H54 (cell line): ENCODE measurements around the gene ANAPC15.
"Not testable (repeated sequence)": the region's sequence is repeated elsewhere in the genome, so short reads cannot be mapped to it uniquely, and the experiment has no call there.

Experiments
- DNase-seq: peaks from one replicate; pipeline ENCODE4 v3.0.0; 2011; ENCODE audit warnings: low spot score, mixed read lengths; ENCODE audit not compliant: insufficient read length
- FAIRE-seq: peaks from 3 replicates; lab custom pipeline; 2011; peaks lifted over from hg19 to GRCh38; lab: Jason Lieb, UNC
- POLR2A ChIP-seq: IDR thresholded peaks from 2 replicates; pipeline ENCODE4 v1.6.1; 2011; ENCODE audit warnings: low read depth, mild to moderate bottlenecking, low read length

ANAPC15 gene

DNA sequence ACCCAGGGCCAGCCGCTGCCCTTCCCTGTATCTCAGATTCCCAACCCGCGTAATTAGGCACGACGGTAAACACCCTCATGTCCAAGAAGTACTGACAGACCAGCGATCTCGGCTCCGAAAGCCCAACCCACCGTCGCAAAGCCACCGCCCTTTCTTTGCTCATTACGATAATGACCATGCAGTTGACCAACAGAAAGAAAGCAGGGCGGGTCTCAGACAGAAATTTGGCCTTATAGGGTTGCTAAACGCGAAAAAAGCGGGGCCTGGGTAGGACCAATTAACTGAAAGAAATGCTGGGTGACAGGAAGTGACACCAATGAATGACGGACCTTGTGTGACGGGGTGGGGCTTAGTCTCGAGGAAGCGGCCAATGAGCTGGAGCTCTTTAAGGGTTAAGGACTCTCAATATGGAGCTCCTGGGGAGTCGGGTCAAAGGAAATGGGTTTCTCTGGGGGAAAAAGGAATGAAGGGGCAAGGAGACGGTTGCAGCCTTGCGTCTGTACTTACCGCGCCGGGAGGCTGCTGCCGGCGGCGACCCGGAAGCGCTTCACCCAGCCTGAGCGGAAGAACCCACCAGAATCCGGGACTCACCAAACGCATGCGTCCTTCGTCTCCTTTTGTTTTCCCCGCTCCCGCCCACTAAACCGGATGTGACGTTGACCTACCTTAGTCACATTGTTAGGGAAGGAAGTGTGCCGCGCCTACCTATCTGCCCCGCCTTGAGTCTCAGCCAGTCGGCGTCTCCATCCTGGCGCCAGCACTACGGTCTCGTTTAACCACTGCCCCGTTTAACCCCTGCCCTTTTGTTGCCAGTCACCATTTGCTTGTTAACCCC is at the start of gene ANAPC15:
TSS of gene ANAPC15 (minus strand) at position 553 of the 835 bp plus-strand sequence. CDS start 1,419 bp downstream, outside the sequence.
- peak; percentile 93 for TF ChIP-seq POLR2A
- FAIRE-seq (peak; percentile 81), DNase-seq (peak; percentile 69)

DNA sequence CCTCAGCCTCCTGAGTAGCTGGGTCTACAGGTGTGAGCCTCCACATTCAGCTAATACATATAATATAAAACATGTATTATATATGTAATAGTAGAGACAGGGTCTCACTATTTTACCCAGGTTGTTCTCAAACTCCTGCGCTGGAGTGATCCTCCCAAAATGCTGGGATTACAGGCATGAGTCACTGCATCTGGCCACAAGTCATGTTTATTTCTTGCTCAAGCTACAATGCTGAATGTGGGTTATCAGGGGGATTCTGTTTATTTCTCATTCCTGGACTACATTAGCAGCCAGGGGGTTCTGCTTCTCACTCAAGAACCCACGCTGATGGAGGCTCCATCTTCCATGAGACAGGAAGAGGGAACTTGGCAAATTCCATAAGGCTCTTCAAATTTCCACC is 47.8 kb upstream of the ANAPC15 start:
- no peak for TF ChIP-seq POLR2A
- FAIRE-seq (no peak), DNase-seq (no peak)

DNA sequence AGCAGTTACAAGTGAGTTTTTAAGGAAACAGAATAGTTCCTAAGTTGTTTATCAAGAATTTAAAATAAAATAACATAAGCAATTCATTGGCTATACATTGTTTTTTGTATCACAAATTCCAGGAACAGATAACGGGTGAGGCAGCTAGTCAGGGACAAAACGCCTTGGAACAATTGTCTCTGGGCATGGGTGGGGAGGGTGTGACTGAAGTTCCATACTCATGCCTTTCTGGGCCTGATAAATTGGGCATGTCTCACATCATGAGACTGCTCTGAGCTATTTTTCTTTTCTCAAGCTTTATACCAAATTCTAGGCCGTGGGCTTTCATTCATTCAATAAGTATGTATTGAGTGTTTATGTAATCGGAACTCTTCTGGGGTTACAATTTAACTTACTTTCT is 44.6 kb upstream of the ANAPC15 start:
- FAIRE-seq (no peak), DNase-seq (no peak)
- TF ChIP-seq POLR2A, result no peak

DNA sequence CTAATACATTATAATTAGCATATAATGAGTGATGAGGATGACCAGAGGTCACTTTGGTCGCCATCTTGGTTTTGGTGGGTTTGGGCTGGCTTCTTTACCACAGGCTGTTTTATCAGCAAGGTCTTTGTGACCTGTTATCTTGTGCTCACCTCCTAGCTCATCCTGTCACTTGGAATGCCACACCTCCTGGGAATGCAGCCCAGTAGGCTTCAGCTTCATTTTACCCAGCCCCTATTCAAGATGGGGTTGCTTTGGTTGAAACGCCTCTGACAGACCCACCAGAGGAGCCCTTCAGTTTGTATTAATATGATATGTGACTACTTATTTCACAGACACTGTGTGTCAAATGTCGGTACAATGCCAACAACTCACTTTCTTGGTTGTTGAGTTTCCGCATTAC is 43.3 kb upstream of the ANAPC15 start:
- FAIRE-seq (no peak), DNase-seq (no peak)
- TF ChIP-seq POLR2A, result no peak

DNA sequence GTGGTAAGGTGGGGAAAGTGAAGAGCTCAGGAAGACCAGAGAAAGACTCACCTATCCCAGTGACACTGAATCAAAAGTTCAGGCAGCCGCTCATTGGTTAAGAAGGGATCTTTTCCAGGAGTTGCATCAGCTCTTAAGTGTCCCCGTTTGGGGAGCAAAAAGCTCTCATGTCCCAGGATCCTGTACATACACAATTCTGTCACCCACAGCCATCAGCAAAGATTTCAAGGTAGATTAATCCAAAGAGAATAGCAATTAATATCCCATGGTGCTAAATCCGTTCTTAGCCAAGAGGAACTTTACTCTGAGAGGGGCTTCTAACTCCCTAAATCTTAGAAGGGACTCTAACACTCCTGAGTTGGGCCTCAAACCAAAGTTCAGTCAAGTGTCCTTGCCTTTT is 42.3 kb upstream of the ANAPC15 start:
- FAIRE-seq (no peak), DNase-seq (no peak)
- no peak for TF ChIP-seq POLR2A

DNA sequence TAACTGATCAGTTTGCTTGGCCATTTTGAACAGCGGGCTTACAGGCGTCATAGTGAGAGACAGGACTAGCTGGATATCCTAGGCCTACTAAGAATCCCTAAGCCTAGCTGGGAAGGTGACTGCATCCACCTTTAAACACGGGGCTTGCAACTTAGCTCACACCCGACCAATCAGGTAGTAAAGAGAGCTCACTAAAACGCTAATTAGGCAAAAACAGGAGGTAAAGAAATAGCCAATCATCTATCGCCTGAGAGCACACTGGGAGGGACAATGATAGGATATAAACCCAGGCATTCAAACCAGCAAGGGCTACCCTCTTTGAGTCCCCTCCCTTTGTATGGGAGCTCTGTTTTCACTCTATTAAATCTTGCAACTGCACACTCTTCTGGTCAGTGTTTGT is 41.4 kb upstream of the ANAPC15 start:
- not testable (repeated sequence) for FAIRE-seq, DNase-seq

DNA sequence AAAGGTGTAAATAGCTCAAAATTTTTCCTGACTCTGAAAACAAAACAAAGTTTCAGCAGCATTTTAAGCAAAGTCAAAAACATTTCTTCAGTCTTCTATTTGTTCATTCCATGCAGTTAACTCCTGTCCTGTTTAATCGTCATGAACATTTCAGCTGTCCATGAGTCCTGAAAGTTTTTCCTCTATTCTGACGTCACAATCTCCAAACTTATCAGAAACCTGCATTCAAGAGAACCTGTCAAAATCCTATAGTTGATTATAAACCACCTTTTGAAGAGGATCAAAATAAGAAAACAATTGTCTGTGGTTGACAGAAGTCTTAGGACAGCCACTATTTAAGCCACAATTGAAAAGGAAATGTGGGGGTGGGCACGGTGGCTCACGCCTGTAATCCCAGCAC is 38.4 kb upstream of the ANAPC15 start:
- DNase-seq, result no peak
- no peak for FAIRE-seq
- no peak for TF ChIP-seq POLR2A

DNA sequence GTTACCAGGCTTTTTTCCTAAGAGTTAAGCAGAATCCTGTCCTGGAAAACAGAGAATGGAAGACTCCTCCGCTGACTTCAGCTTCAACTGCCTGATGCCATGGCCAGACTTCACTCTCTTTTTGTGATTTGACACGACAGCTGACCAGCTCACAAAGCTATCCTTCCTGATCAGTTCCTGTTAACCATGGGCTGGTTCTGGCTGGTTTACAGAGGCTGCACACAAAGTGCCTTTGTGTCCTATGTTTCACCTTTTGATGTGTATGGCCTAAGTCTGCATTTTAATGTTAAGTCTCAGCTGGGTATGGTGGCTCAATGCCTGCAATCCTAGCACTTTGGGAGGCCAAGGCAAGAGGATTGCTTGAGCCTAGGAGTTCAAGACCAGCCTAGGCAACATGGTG is 34.1 kb upstream of the ANAPC15 start:
- FAIRE-seq, result no peak
- no peak for TF ChIP-seq POLR2A
- no peak for DNase-seq

DNA sequence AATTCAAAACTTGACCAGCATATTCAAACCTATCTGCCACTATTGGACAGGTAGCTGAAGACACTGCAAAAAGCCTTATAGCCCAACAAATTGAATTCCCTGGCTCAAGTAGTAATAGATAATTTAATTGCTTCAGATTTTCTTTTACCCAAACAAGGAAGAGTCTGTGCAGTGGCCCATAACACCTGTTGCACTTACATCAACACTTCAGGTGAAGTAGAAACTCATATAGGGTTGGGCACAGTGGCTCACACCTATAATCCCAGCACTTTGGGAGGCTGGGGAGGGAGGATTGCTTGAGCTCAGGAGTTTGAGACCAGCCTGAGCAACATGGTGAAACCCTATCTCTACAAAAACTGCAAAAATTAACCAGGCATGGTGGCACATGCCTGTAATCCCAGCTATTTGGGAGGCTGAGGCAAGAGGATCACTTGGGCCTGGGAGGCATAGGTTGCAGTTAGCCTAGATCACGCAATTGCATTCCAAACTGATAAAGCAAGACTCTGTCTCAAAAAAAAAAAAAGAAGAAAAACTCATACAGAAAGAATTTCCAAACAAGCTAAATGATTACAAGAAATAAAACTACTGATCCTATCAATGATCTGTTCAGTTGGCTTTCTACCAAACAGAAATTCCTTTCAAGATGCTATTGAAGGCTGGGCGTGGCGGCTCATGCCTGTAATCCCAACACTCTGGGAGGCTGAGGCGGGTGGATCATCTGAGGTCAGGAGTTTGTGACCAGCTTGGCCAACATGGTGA is 32.5 kb upstream of the ANAPC15 start:
- TF ChIP-seq POLR2A, result no peak
- FAIRE-seq, result no peak
- no peak for DNase-seq

DNA sequence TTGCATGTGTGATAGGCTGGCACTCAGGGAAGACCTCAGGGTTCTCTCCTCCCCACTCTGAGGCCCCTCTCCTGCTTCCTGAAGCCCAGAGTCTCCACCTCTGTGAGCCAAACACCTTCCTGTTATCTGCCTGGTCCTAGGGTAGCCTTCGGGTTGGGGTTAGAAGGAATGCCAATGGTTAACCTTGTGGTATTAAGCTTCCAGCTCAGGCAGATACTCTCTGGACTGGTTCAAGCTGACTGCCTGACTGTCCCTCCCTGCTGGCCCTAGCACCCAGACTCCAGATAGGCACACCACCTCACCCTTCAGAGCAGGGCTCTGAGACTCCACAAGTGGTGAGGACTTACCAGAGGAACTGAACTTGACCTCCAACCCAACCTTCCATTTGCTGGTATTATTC is 30.0 kb upstream of the ANAPC15 start:
- DNase-seq, FAIRE-seq: not testable (repeated sequence)

DNA sequence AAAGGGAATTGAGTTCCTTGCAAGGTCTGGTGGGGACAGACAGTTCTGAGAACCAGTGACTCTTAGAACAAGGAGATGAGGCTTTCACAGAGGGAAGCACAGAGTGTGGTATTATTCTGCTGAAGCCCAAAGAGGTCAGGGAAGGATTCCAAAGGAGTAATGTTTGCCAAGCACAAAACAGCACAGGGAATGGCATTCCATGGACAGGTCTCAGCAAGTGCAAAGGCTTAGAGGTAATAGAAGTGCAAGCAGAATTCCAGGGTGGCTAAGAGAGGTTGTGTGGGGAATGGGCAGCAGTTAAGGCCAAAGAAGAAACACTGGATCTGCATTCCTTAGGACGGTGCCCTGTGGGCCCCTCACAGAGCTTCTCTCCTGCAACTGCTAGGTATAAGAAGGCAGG is 29.6 kb upstream of the ANAPC15 start:
- FAIRE-seq, DNase-seq: not testable (repeated sequence)

DNA sequence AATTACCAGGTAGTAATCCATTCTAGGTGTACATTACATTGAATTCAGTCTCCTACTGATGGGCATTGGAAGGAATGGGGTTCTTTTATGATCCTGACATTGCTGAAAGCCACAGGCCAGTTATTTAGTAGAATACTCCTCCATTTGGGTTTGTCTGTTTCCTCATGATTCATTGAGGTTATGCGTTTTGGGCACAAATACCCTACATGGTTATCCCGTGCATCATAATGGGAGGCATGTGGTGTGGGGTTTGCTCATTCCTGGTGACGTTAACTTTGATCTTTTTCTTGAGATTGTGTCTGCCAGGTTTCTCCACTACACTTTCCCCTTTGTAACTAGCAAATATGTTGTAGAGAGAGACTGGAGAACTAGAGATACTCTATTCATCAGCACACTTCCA is 28.6 kb upstream of the ANAPC15 start:
- no peak for TF ChIP-seq POLR2A
- DNase-seq (peak; percentile 49), FAIRE-seq (peak; percentile 41)

DNA sequence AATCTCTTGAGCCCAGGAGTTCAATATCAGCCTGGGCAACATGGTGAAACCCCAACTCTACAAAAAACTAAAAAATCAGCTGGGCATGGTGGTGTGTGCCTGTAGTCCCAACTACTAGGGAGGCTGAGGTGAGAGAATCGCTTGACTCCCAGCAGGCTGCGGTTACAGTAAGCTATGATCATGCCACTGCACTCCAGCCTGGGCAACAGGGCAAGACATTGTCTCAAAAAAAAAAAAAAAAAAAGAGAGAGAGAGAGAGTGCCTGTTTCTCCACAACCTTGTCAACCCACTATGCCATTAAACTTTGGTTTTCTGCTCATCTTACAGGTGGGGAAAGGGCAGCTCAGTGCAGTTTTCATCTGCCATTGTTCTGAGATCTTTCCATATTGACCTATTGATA is 28.2 kb upstream of the ANAPC15 start:
- FAIRE-seq (no peak), DNase-seq (no peak)
- no peak for TF ChIP-seq POLR2A

DNA sequence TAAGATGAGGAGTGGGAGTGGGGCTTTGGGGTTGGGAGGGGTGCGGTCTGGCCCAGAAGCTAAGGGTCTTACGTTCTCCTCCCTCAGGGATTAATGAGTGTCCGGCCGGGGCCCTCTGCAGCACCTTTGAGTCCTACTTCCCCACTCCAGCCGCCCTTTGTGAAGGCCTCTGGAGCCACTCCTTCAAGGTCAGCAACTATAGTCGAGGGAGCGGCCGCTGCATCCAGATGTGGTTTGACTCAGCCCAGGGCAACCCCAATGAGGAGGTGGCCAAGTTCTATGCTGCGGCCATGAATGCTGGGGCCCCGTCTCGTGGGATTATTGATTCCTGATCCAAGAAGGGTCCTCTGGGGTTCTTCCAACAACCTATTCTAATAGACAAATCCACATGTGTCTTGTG is 27.0 kb upstream of the ANAPC15 start:
- DNase-seq (no peak), FAIRE-seq (no peak)
- no peak for TF ChIP-seq POLR2A
